SK-N-SH treated with all-trans-retinoic acid at 6 μM for 48 hours (cell line): ENCODE results near the gene ABHD12B.

ENCODE experiments used
- RARB ChIP-seq: fragments of 250-450 bp; sonication (Bioruptor Pico); IDR thresholded peaks from 2 replicates; pipeline ENCODE4 v1.8.0; 2021; ENCODE audit warnings: mild to moderate bottlenecking, moderate library complexity
- SNAI2 ChIP-seq: fragments of 250-450 bp; sonication (Bioruptor Pico); IDR thresholded peaks from 2 replicates; pipeline ENCODE4 v1.5.0; 2020; ENCODE audit warnings: mild to moderate bottlenecking, moderate library complexity
- TOX ChIP-seq: fragments of 250-450 bp; sonication (Bioruptor Pico); IDR thresholded peaks from 2 replicates; pipeline ENCODE4 v1.8.0; 2021; ENCODE audit warnings: mild to moderate bottlenecking, moderate library complexity, borderline replicate concordance
- ZFP3 ChIP-seq: fragments of 250-450 bp; sonication (Bioruptor Pico); IDR thresholded peaks from 2 replicates; pipeline ENCODE4 v1.5.0; 2020; ENCODE audit warnings: mild to moderate bottlenecking, moderate library complexity
- ZNF70 ChIP-seq: fragments of 450-650 bp; formaldehyde crosslinking; IDR thresholded peaks from 2 replicates; pipeline ENCODE4 v1.5.0; 2020; ENCODE audit warnings: mild to moderate bottlenecking, moderate library complexity
- ZNF8 ChIP-seq: fragments of 450-650 bp; formaldehyde crosslinking; IDR thresholded peaks from 2 replicates; pipeline ENCODE4 v1.5.0; 2020; ENCODE audit warnings: mild to moderate bottlenecking, moderate library complexity

GRCh38 chr14:50874757-50875156, 2.9 kb downstream of the ABHD12B start:
- TF ChIP-seq TOX (CRISPR knock-in tag) = no peak
- no peak for TF ChIP-seq SNAI2
- no peak for TF ChIP-seq ZNF70 (CRISPR knock-in tag)
- TF ChIP-seq ZFP3 (CRISPR knock-in tag) = no peak
- TF ChIP-seq RARB = no peak
- TF ChIP-seq ZNF8 (CRISPR knock-in tag) = no peak
